Lower leg skin (tissue), 3 donors: ENCODE data around the gene YPEL3.

Experiments used
- POLR2A ChIP-seq, 2 donors: fragments of 450-650 bp; IDR thresholded peaks; one replicate each; pipeline ENCODE4 v1.6.1; 2016 to 2017; ENCODE audit warnings: antibody characterized with exemption in 2 of 2, mild to moderate bottlenecking in 1 of 2, moderate library complexity in 1 of 2
- TF ChIP-seq, protein P1 (sequence below), 3 donors: fragments of 450-650 bp; IDR thresholded peaks; one replicate each; pipeline ENCODE4 v1.5.1; 2016; ENCODE audit warnings: antibody characterized with exemption in 3 of 3, mild to moderate bottlenecking in 3 of 3, moderate library complexity in 2 of 3

DNA sequence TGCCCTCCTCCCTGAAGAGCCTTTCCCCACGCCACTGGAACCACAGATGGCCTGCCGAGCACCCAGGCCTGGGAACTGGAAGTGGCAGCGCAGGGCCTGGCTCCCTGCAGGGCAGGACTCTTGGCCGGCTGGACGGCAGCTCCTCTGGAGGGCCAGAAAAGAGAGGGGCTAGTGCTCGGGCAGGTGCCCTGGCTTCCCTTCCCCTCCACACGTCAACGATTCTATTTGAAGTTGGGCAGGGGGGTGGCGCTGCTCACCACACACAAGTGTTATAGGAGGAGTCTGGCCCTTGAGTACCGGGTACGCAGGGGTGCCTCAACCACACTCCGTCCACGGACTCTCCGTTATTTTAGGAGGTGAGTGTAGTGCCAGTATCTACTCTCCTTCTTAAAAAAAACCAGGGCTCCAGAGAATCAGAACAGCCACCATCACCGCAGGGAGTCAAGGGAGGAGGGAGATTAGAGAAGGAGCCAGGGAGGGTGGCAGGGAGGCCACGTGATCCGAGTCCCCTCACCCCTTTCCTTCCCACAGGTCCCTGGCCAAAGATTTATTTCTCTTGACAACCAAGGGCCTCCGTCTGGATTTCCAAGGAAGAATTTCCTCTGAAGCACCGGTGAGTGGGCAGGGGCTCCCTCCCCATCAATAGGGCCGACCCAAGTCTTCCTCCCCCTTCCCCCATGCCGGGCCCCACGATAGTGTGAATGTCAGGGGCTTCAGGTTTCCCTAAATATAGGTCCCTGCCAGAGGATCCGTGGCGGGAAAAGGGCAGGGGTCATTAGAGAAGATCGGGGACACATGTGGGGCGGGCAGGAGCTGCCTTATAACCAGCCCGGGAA lies 31.9 kb downstream of the YPEL3 start:
- TF ChIP-seq, protein P1, sequence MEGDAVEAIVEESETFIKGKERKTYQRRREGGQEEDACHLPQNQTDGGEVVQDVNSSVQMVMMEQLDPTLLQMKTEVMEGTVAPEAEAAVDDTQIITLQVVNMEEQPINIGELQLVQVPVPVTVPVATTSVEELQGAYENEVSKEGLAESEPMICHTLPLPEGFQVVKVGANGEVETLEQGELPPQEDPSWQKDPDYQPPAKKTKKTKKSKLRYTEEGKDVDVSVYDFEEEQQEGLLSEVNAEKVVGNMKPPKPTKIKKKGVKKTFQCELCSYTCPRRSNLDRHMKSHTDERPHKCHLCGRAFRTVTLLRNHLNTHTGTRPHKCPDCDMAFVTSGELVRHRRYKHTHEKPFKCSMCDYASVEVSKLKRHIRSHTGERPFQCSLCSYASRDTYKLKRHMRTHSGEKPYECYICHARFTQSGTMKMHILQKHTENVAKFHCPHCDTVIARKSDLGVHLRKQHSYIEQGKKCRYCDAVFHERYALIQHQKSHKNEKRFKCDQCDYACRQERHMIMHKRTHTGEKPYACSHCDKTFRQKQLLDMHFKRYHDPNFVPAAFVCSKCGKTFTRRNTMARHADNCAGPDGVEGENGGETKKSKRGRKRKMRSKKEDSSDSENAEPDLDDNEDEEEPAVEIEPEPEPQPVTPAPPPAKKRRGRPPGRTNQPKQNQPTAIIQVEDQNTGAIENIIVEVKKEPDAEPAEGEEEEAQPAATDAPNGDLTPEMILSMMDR (IDR thresholded peaks at IDR 0.05): no peak
- TF ChIP-seq POLR2A (IDR thresholded peaks at IDR 0.05): no peak
